Heart left ventricle (tissue), 16 donors: ENCODE data around the gene MAGEB17. TPM values are rescaled to one million over a fixed set of nuclear protein-coding genes. Genes with fewer than 3 reads are reported as not detected.

Source experiments
- ATAC-seq, 4 donors: fragments of 200-7000 bp; cut with Tn5 transposase; one replicate each; pipeline ENCODE4 v1.9.1; 2020 to 2022; ENCODE audit warnings: moderate library complexity in 4 of 4, mild to moderate bottlenecking in 3 of 4, moderate number of reproducible peaks in 1 of 4
- DNase-seq, 5 donors: peaks; one replicate each; pipeline ENCODE4 v3.0.0-alpha.2; 2020
- H3K27ac ChIP-seq, 12 donors: fragments of 200-600 bp; sonication (generic) in 4 of 12; one replicate each; pipeline versions ENCODE4 v1.5.0 to v1.8.0; 2016 to 2022; ENCODE audit warnings: mild to moderate bottlenecking in 2 of 12
- H3K27me3 ChIP-seq, 9 donors: fragments of 200-600 bp; sonication (generic) in 2 of 9; one replicate each; pipeline versions ENCODE4 v1.5.1 to v1.8.0; 2016 to 2022; ENCODE audit warnings: mild to moderate bottlenecking in 3 of 9
- H3K36me3 ChIP-seq, 9 donors: fragments of 200-600 bp; sonication (generic) in 2 of 9; one replicate each; pipeline versions ENCODE4 v1.5.0 to v1.8.0; 2018 to 2022; ENCODE audit warnings: mild to moderate bottlenecking in 2 of 9
- H3K4me1 ChIP-seq, 12 donors: fragments of 200-600 bp; sonication (generic) in 4 of 12; one replicate each; pipeline versions ENCODE4 v1.5.0 to v1.8.0; 2016 to 2022; ENCODE audit warnings: mild to moderate bottlenecking in 3 of 12
- H3K4me3 ChIP-seq, 12 donors: fragments of 200-600 bp; sonication (generic) in 4 of 12; one replicate each; pipeline versions ENCODE4 v1.5.0 to v1.8.0; 2017 to 2022; ENCODE audit warnings: mild to moderate bottlenecking in 9 of 12, moderate library complexity in 4 of 12
- H3K9me3 ChIP-seq, 12 donors: fragments of 200-600 bp; sonication (generic) in 4 of 12; one replicate each; pipeline versions ENCODE4 v1.5.0 to v1.8.0; 2016 to 2022; ENCODE audit warnings: mild to moderate bottlenecking in 1 of 12
- CTCF ChIP-seq, 12 donors: fragments of 200-600 bp; sonication (generic) in 4 of 12; IDR thresholded peaks; one replicate each; pipeline versions ENCODE4 v1.5.0 to v1.8.0; 2018 to 2022; ENCODE audit warnings: antibody characterized with exemption in 12 of 12, mild to moderate bottlenecking in 5 of 12
- POLR2A ChIP-seq, 2 donors: fragments of 450-650 bp; IDR thresholded peaks; one replicate each; pipeline ENCODE4 v1.6.1; 2017; ENCODE audit warnings: antibody characterized with exemption in 2 of 2, mild to moderate bottlenecking in 2 of 2, moderate library complexity in 2 of 2
- WGBS, 4 donors: extraction: QIAGEN DNeasy Blood & Tissue Kit in 2 of 4; methylation state at CpG; one replicate each; pipeline versions ENCODE4 v1.1.5 to v1.1.7; 2013 to 2018; 5-methylcytosine and 5-hydroxymethylcytosine counted together
- intact Hi-C, 10 donors: fragments of 100-400 bp; cut with DNase I; formaldehyde crosslinking; loops; one replicate each; pipeline versions ENCODE4 v1.11.1 to v1.14.2; 2022
- polyA plus RNA-seq, 2 donors: library from polyadenylated mRNA; stranded (reverse); fragments of 200-250 nt; gene quantifications; one replicate each; pipeline ENCODE4 v1.2.3, GENCODE V29; 2013
- total RNA-seq, 9 donors: library from RNA; depleted of rRNA in 2 of 9; stranded (reverse); fragments of >200 nt in 2 of 9; fragmentation: NEBNext Ultra II Directional in 3 of 9; extraction: Animal tissue kit (Norgen Biotek cat#: 25700) in 3 of 9; gene quantifications; one replicate each; pipeline versions ENCODE4 v1.1.0 to v1.2.4, GENCODE V29; 2016 to 2023
- donor health status: ischemic (EF 13 %, LVEDD 7.1; RV severe dilation, severe dysfunction).
- donor health status: healthy with polysubstance abuse.
- donor health status: DM: no; HTN: yes; CAD: no.
- donor health status: DM: no; HTN: no; CAD: no.
- donor health status: ischemic (EF 25% LVEDD 6.9; RV normal size, moderate dysfunction).
- donor health status: ischemic (EF 25% LVEDD 5.7; RV mildly dilated, moderate dysfunction).
- donor health status: healthy.
- donor health status: DM: yes; HTN: yes; CAD: no.
- donor health status: ischemic (EF 35%, LVEDD 5.7; RV mildly dilated, moderate dysfunction).
- donor health status: nonischemic (EF 11% LVEDD 7.7; RV severe dilation, severe dysfunction).
- donor health status: DM: yes; HTN: yes; CAD: no.
- donor health status: PGD.
- donor health status: ischemic (EF 29% LVEDD 5.4; RV normal size, mild dysfunction).
- donor health status: nonischemic (EF 23%, LVEDD 6.1; RV moderate dilation, normal function).

MAGEB17 gene
- total and polyA plus RNA-seq, 11 donors, result 0.14 to 0.19 (median 0.15) TPM; not detected in 8

GRCh38 chrX:16140448-16140847, 26.8 kb upstream of the MAGEB17 start:
- Histone ChIP-seq H3K36me3 (no peaks in the 10 kb centered on the region), H3K9me3 (no peaks in the 10 kb centered on the region), H3K4me3 (no peak overlapping the region), H3K4me1 (no peaks in the 10 kb centered on the region), H3K27me3 (peaks cover 0 to 36% (median 0%) of the 10 kb centered on the region in 9 donors), H3K27ac (no peak overlapping the region)
- TF ChIP-seq POLR2A (IDR thresholded peaks at IDR 0.05), result no peak
- no peak for TF ChIP-seq CTCF (IDR thresholded peaks at IDR 0.05)
- intact Hi-C loops, result no loop called here
- ATAC-seq, result no peak
- 75 to 85% (median 79%) methylated on average over 4 of the region's 4 CpGs for WGBS, 4 donors
- no peak for DNase-seq

DNA sequence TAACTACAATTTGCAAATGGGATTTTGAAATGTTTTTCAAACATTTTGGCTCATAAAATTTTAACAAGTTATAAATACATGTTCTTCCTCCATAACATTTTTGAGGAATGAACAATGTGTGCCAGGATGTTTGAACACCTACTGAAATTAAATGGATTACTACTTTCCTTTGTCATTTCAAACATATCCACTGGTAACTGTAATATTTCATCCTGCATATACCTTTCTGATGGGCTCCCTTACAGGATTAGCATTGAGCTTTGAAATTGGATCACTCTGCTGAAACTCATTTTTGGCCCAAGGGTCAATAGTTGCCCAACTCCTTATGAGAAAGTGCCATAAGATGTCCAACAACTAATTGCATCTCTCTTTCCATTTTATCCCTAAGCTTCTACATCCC, 26.3 kb upstream of the MAGEB17 start:
- Histone ChIP-seq H3K4me3 (no peak overlapping the region), H3K9me3 (no peaks in the 10 kb centered on the region), H3K4me1 (no peaks in the 10 kb centered on the region), H3K27me3 (peaks cover 0 to 36% (median 0%) of the 10 kb centered on the region in 9 donors), H3K36me3 (no peaks in the 10 kb centered on the region), H3K27ac (no peak overlapping the region)
- intact Hi-C loops, result no loop called here
- no peak for TF ChIP-seq CTCF (IDR thresholded peaks at IDR 0.05)
- no peak for TF ChIP-seq POLR2A (IDR thresholded peaks at IDR 0.05)
- DNase-seq, result no peak
- no peak for ATAC-seq

DNA sequence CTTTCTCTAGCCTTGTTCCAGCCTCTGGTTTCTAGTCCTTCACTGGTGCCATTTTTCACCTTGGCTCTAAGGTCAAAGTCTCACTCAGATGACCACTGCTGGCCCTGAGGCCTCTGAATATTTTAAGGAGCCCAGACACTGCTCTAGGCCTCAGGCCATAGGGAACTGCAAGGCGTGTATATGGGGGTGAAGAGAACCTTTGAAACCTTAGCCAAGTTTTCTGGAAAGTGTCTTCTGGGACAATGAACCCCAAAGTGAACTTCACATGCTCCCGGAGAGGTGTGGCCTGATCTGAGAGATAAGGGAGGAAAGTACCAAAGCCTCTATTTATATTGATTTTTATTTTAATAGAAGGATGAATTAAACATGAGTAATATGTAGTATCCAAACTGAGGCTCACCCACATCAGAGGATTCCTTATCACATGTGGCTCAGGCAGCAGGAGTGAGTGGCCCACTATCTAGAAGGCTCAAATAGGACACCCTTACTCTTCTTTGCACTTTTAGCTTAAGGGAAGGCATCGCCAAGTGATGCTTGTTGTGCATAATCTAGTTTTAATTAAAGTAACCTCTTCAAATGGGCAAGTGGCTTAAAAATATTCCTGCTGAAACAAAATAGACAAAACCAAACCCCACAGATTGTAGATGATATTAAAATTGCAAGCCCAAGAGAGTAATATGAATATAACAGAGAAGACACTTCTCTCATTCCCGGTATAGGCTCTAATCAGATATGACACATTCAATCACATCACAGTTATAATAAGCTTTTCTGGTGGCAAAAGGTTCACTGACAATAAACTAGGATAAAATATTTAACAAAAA, 25.6 kb upstream of the MAGEB17 start:
- intact Hi-C loops, result no loop called here
- 86 to 95% (median 90%) methylated on average over 4 of the region's 4 CpGs for WGBS, 4 donors
- H3K27me3 ChIP-seq, result peaks cover 0 to 36% (median 0%) of the 10 kb centered on the region in 9 donors

DNA sequence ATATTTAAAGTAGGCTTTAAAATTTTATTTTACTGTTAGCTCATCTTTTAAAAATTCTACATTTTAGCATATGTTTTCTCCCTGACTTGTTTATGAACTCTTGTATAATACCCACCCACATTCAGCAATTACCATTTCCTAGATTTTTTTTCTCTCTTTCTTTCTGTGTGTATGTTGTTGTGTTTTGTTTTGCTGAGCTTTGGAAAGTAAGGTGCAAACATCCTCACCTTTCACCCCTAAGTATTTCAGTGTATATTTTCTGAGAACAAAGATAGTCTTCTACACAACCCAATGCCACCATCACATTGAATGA, 25.1 kb upstream of the MAGEB17 start:
- no peaks in the 10 kb centered on the region for H3K36me3 ChIP-seq
- no peaks in the 10 kb centered on the region for H3K4me1 ChIP-seq
- TF ChIP-seq POLR2A (IDR thresholded peaks at IDR 0.05), result no peak
- no peak for TF ChIP-seq CTCF (IDR thresholded peaks at IDR 0.05)
- H3K9me3 ChIP-seq, result no peaks in the 10 kb centered on the region
- no peak overlapping the region for H3K4me3 ChIP-seq
- intact Hi-C loops, result no loop called here
- H3K27me3 ChIP-seq, result peaks cover 0 to 36% (median 0%) of the 10 kb centered on the region in 9 donors
- no peak overlapping the region for H3K27ac ChIP-seq
- no peak for ATAC-seq
- no peak for DNase-seq

More for the DNA sequence above, 25.6 kb upstream of the MAGEB17 start:
- Histone ChIP-seq H3K4me1 (no peaks in the 10 kb centered on the region), H3K4me3 (no peak overlapping the region), H3K36me3 (no peaks in the 10 kb centered on the region), H3K27ac (no peak overlapping the region), H3K9me3 (no peaks in the 10 kb centered on the region)
- DNase-seq (no peak), ATAC-seq (no peak)
- TF ChIP-seq POLR2A (IDR thresholded peaks at IDR 0.05) (no peak), CTCF (IDR thresholded peaks at IDR 0.05) (no peak)
